ENCODE measurements around the gene CREB3L2.
"Not testable (repeated sequence)": the region's sequence is repeated elsewhere in the genome, so short reads cannot be mapped to it uniquely, and the experiment has no call there.

Gene CREB3L2

DNA sequence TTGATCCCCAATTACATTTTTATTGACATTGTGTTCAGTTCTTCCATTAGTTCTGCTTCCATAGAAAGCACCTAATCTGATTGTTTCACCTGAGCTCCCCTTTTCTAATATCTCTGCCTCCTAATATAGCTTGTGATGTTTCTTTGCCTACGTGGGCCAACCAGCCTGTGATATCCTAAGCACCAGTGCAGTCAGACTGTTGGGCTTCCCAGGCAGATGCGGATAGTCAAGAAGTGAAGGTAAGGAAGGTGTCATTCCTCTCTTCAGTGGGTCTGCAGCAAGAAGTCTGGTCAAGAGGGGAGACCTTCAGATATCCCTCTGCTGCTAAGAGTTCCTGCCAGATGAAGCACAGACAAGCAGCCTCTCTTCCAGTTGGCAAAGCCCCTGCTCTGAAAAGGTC is 138.9 kb downstream of the CREB3L2 start:
- DNase-seq, result no peak

GRCh38 chr7:137862358-137862757 is 139.5 kb downstream of the CREB3L2 start:
- DNase-seq, result no peak

DNA sequence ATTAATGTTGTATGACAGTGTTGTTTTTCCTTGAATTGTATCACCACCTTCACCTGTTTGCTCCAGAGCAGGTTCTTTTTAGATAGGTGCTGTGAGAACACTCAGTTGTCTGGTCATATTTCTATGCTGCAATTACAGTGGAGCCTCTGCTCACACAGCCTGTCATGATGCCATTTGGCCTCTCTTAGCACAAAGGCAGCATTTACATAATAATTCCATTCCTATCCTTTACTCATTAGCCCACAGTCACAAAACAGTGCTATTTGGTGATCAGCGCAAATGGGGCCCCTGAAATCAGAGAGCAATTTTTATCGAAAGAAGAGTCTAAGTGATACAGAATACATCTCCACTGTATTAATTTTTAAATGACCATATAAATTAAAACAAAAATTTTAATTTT is 141.3 kb downstream of the CREB3L2 start:
- DNase-seq, result no peak

GRCh38 chr7:137853053-137853452 is 148.8 kb downstream of the CREB3L2 start:
- DNase-seq, result no peak

DNA sequence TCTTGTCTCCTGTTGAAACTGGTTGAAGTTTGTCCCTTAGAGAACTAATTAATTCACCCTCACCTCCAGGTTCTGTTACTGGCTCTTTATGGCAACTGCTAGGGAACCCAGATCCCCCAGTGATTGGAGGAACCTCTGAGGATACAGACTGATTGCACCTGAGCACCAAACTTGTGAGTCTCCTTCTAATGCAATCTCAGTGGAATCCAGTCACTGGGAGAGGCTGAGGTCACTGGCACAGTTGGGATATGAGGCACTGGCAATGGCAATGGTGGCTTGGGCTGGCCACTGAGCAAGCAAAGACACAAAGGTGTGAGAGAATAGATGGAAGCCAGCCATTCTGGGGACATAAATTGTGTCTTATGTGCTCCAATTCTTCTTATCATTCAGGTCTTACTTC is 149.8 kb downstream of the CREB3L2 start:
- DNase-seq, result no peak

- no peak for DNase-seq
Observed at GRCh38 chr7:137850972-137851945, 150.6 kb downstream of the CREB3L2 start.

GRCh38 chr7:137850571-137850970 is 151.3 kb downstream of the CREB3L2 start:
- no peak for DNase-seq

DNA sequence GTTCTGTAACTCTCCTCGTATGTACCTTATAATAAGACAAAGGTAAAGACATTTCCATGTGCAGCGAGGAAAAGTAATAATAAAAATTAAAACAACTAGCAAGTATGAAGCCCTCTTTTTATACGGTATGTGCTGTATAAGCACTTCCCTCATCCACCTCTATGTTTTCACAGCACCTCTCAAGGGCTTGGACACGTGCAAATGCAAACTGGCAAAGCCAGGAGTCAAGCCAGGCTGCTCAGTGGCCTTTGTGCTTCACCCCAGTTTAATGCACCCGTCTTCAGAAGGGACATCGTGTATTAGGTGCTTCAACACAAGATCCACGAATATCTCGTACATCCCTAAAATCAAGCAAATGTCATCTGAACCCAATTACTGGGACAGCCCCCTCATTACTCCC is 153.8 kb downstream of the CREB3L2 start:
- DNase-seq, result no peak

- no peak for DNase-seq
Observed at GRCh38 chr7:137847568-137848050, 154.3 kb downstream of the CREB3L2 start.

DNA sequence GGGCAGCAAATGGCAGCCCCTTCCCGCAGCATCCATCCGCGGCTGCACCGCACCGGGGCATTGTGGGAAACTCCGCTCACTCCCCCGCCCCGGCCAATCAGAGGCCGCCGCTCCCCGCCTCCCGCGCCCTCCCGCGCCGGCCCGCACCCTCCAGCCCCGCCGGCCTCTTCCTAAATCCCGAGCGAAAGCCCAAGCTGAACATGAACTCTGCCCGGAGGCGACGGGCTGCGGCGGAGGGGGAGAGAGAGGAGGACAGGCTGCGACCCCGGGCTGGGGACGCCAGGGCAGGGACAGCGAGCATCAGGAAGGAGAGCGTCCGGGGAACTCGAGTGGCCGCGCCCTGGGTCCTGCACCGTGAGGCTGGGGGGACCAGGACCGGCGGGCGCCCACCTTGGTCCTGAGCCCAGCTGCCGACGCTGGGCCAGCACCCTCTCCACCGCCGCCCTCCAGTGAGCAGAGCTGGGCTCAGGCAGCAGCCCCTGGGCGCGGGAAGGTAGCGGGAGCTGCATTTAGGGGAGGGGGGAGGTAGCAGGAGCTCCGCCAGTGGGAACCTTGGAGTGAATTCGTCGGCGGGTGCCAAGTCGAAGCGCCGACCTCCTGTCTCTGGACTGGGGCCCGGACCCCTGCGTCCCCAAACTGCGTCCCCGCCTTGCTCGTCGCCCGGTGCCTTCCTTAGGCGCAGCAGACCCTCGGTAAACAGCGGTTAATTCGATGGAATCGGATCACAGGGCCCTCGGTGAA is 154.9 kb downstream of the CREB3L2 start, which contains the start of gene DGKI:
Gene DGKI, minus strand, starts transcription at position 148 of the 741 bp plus-strand sequence.
- DNase-seq, result no peak

GRCh38 chr7:137846549-137846826 is 155.4 kb downstream of the CREB3L2 start:
- no peak for DNase-seq

GRCh38 chr7:137844677-137845425 is 157.0 kb downstream of the CREB3L2 start:
- no peak for DNase-seq

- no peak for DNase-seq
Observed at GRCh38 chr7:137839903-137840779, 161.7 kb downstream of the CREB3L2 start.

DNA sequence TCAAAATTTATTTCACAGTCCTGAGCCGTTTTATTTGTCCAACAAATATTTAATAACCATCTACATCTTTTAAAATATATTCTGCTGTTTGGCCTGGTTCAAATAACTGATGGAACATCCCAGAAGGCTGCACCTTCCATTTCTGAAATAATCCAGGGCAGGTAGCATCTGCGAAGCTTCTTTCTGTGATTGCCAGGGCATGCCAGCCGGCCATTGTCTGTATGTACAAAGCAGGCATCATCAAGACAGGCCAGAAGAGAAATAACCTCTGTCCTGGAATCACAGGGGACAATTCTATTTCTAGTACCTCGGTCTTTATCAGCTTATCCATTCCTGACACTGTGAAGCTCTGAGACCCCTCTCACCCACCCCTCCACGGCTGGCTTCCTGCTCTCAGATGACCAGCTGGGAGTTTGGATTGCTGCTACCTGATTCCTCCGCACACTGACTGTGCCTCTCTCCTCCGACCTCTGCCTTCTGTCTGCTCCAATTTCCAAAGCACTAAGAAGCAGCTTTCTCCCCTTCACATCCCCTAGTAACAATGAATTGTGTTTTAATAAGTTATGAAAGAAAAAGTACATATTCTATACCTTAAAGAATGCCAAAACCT is 163.1 kb downstream of the CREB3L2 start:
- DNase-seq, result no peak

DNA sequence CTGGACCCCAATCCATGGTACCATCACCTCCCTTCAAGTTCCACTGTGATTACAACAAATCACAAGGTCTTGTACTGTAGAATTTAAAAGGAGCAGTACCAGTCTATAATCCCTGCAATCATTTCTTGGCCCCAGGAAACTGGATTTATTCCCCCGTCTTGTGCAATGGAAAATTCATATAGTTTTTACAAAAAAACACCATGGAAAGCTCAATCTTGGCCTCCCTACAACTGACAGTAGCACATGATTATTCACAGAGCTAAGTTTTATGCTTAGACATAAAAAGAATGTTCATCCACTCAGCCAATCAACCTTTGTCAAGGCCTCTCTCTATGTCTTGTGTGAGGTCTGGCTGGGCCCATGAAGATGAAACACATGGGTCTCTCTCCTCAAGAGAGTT is 165.3 kb downstream of the CREB3L2 start:
- no peak for DNase-seq

DNA sequence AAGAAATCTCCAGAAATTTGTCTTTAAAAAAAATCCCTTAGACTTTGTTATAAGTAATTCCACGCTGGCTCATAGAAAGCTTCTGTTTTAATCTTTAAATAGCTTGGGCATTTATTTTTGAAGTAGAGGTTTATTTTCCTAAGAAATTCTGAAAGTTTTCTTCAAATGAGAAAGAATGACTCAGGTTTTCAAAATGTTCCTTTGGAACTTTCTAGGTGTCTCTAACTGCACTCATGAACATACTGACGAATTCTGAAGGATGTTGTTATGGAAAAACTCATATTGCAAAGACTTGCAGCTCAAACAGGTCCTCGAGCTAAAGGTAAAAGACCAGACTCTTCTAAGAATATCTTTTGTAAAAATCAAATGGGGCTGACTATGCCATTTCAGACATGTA is 165.8 kb downstream of the CREB3L2 start:
- DNase-seq, result no peak

DNA sequence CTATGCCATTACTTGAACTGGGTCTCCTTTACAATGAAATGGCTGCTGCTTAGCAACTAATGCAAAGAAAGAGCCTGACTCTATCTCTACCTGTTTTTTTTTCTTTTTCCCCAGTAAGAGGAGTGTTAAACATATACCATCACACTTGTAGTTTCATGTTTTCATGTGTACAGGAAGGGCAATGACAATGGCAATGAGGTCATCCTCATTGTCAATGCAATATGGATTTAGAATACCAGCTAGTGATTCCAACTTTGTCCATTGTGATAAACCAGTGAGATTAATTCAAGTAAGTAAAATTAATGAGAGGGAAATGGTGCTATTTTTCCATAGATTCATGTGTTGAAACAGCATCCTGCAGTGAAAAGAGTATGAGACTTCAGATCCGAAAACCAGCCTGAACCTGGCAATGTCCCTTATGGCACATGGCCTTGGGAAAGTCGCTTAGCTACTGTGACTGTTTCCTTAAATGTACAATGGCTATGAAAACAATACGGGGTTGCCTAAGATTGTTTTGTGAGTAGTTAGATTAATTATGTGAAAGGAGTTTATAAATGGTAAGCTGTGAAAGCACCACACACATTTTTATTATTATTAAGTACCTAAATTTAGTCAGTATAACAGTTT is 166.3 kb downstream of the CREB3L2 start:
- no peak for DNase-seq

GRCh38 chr7:137834552-137834951 is 167.3 kb downstream of the CREB3L2 start:
- no peak for DNase-seq

DNA sequence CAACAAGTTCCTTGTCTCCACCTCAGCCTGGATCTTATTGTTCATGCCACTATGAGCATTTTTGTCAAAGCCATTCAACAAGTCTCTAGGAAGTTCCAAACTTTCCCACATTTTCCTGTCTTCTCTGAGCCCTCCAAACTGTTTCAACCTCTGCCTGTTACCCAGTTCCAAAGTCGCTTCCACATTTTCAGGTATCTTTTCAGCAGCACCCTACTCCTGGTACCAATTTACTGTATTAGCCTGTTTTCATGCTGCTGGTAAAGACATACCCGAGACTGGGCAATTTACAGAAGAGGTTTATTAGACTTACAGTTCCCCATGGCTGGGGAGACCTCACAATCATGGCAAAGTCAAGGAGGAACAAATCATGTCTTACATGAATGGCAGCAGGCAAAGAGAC is 168.9 kb downstream of the CREB3L2 start:
- not testable (repeated sequence) for DNase-seq

DNA sequence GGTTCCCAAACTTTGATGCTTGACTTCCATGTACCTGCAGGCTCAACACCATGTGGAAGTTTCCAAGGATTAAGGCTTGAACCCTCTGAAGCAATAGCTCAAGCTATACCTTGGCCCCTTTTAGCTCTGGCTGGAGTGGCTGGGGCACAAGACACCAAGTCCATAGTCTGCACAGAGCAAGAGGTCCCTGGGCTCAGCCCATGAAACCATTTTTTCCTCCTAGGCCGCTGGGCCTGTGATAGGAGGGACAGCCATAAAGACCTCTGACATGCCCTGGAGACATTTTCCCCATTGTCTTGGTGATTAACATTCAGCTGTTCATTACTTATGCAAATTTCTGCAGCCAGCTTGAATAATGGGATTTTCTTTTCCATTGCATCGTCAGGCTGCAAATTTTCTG is 169.5 kb downstream of the CREB3L2 start:
- DNase-seq, result no peak

GRCh38 chr7:137831555-137831954 is 170.3 kb downstream of the CREB3L2 start:
- DNase-seq, result not testable (repeated sequence)
